ENCODE measurements around the gene SIK1.
"Not testable (repeated sequence)": the region's sequence is repeated elsewhere in the genome, so short reads cannot be mapped to it uniquely, and the experiment has no call there.

SIK1 gene

GRCh38 chr21:43426404-43427241 is at the start of gene SIK1:
Gene SIK1, minus strand, starts transcription at chr21:43427131. Its CDS starts 953 bp downstream, at chr21:43426178.
- DNase-seq = not testable (repeated sequence)

- DNase-seq = not testable (repeated sequence)
Observed at GRCh38 chr21:43471597-43472242, 44.8 kb upstream of the SIK1 start.

- DNase-seq = not testable (repeated sequence)
Observed at GRCh38 chr21:43469719-43470458, 43.0 kb upstream of the SIK1 start.

GRCh38 chr21:43467785-43468184 is 40.9 kb upstream of the SIK1 start:
- DNase-seq = no peak

- DNase-seq = not testable (repeated sequence)
Observed at GRCh38 chr21:43465159-43465558, 38.2 kb upstream of the SIK1 start.

GRCh38 chr21:43463498-43464261 is 36.7 kb upstream of the SIK1 start:
- DNase-seq = not testable (repeated sequence)

- not testable (repeated sequence) for DNase-seq
Observed at GRCh38 chr21:43462932-43463331, 36.0 kb upstream of the SIK1 start.

- DNase-seq = not testable (repeated sequence)
Observed at GRCh38 chr21:43460475-43460874, 33.5 kb upstream of the SIK1 start.

GRCh38 chr21:43458995-43459394 is 32.1 kb upstream of the SIK1 start:
- not testable (repeated sequence) for DNase-seq

GRCh38 chr21:43456616-43457314 is 29.8 kb upstream of the SIK1 start:
- not testable (repeated sequence) for DNase-seq

GRCh38 chr21:43455717-43456116 is 28.8 kb upstream of the SIK1 start:
- DNase-seq = not testable (repeated sequence)

- not testable (repeated sequence) for DNase-seq
Observed at GRCh38 chr21:43454176-43454575, 27.2 kb upstream of the SIK1 start.

- not testable (repeated sequence) for DNase-seq
Observed at GRCh38 chr21:43451850-43452249, 24.9 kb upstream of the SIK1 start.

- DNase-seq = not testable (repeated sequence)
Observed at GRCh38 chr21:43450287-43450686, 23.4 kb upstream of the SIK1 start.

GRCh38 chr21:43447353-43447977 is 20.5 kb upstream of the SIK1 start:
- not testable (repeated sequence) for DNase-seq

- DNase-seq = not testable (repeated sequence)
Observed at GRCh38 chr21:43446277-43446932, 19.5 kb upstream of the SIK1 start.

GRCh38 chr21:43444524-43444923 is 17.6 kb upstream of the SIK1 start:
- not testable (repeated sequence) for DNase-seq

GRCh38 chr21:43442571-43442970 is 15.6 kb upstream of the SIK1 start:
- not testable (repeated sequence) for DNase-seq

GRCh38 chr21:43440835-43441727 is 14.2 kb upstream of the SIK1 start:
- DNase-seq = not testable (repeated sequence)

All from suppressor macrophage treated with lipopolysaccharide for 4 hours (primary cell).